ENCODE results near the gene LHPP.

LHPP gene

DNA sequence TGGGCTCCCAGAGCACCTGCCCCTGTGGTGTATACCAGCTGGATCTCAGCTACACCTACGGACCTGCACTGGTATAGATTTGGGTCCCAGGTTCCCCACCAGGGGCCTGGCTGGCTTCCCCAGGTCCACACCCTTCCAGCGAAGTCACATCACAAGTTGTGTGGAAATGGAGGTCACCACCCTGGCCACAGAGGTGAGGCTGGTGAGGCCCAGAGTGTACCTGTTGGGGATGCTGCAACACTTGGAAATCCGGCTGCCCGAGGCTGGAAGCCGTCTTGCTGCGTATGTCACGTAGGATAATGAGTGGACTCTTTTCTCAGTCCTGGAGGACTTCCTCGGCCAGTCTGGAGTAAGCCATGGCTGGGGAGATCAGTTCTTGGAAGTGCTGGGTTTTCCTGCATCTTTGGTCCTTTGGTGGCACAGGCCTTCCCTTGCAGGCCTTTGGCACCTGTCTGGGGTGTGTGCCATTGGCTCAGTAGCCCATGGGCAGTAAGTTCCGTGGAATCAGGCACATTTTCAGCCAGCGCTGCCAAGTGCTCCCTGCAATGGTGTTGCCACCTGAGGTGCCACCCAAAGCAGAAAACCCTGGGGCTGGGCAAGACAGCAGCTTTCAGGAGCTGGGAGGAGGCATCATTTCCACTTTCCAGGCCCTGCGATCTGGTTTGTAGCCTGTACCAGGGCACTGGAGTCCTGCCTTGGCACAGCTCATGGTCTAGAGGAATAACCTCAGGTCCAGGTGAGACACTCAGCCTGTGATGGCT lies 97.9 kb downstream of the LHPP start:
- DNase-seq: no peak

- no peak for DNase-seq
These were observed 98.9 kb downstream of the LHPP start for GRCh38 chr10:124560377-124561105.

- no peak for DNase-seq
These were observed 99.6 kb downstream of the LHPP start for GRCh38 chr10:124561206-124561605.

DNA sequence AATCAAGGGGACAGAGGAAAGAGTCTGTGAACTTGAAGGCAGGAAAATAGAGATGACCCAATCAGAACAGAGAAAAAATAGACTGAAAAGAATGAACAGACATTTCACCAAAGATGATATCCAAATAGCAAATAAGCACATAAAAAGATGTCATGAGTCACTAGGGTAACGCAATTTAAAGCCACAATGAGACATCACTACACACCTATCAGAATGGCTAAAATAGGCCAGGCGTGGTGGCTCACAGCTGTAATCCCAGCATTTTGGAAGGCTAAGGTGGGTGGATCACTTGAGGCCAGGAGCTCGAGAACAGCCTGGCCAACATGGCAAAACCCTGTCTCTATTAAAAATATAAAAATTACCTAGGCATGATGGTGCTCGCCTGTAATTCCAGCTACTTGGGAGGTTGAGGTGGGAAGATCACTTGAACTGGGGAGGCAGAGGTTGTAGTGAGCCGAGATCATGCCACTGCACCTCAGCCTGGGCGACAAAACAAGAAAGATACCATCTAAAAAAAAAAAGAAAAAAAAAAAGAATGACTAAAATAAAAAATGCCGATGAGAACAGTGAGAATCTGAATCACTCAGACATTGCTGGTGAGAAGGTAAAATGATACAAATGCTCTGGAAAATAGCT lies 100.9 kb downstream of the LHPP start:
- DNase-seq: no peak

DNA sequence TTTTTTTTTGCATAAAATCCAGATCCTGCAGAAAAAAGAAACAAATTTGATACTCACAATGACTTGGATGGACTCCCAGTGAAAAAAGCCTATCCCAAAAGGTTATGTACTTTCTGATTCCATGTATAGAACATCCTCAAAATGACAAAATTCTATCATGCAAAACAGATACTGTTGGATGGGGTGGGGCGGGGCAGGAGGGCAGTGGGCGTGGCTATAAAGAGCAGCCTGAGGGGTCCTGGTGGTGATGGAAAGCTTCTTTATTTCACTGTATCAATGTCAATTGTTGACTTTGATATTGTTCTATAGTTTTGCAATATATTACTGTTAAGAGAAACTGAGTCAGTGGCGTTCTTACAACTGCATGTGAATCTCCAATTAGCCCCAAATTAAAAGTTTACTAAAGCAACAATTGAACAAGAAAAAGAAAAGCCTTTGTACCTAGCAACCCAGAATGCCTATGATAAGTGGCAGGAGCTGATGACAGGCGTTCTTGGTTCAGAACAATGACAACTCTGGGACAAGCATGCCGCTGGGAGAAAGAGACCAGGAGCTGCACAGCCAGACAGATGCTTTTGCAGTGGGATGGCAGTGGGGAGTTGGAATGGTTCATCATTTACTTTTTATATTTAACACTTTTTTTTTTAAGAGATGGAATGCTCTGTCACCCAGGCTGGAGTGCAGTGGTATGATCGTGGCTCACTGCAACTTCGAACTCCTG lies 101.9 kb downstream of the LHPP start:
- DNase-seq: no peak

- DNase-seq: no peak
These were observed 103.3 kb downstream of the LHPP start for GRCh38 chr10:124564881-124565280.

DNA sequence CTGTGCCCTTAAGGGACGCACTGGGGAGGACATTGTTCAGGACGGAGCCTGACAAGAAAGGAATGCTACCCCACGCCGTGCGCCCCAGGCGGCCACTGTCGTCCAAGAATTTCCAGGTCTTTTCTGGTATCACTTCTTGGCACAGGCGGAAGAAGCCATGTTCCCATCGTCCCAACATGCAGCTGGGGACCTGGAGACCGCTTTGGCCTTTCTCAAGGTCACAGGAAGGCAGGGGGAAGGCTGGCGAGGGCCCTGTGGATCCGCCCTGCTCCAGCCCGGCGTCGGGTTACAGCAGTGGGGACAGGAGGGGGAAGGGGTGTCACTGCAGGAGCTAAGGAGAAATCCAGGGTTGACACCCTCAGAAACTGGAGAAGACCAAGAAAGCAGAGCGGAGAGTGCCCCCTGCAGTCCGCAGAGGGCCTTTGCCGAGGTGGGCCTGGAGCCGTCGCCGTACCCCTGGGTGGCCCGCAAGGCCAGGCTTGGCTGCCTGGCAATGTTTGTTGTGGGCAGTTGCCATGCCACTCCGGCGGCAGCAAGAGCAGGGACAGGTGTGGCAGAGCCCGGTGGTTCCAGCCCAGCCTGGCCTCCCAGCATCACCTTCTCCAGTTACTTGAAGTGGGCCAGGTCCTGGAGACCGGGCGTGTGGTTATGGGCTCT lies 104.1 kb downstream of the LHPP start:
- peak; percentile 56 for DNase-seq

- DNase-seq: no peak
These were observed 104.7 kb downstream of the LHPP start for GRCh38 chr10:124566222-124566888.

DNA sequence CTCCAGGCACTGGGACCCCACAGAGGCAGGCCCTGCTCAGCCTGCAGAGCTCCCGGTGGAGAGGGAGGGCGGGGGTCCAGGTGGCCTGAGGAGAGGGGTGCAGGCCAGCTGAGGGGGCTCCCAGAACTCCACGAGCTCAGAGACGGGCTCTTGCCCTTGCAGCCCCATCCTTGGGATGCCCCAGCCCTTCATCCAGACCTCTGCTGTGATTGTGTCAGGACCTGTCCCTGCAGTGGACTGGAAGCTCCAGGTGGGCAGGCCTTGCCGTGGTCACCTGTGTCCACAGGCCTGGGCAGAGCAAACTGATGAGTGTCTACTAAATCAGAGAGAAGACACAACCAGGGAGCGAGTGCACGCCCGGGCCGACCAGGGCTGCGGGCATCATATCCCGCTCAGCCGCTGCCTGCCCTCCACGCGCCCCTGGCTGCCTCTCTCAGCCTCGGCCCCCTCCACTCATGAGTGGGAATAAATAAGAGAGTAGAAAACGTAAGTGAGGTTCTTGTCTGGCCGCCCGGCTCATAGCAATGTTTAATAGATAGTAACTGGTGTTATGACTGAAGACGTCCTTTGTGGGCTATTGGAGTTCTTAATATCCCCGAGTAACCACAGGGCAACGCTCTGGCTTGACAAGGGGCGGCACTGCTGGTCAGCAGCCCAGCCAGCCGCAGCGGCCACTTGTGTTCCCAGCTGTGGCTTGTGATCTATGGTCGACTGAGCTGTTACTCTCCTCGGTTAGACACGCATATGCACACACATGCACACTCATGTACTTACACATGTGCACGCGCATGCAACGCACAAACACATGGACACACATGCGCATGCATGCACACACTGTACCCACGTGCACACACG lies 105.6 kb downstream of the LHPP start:
- no peak for DNase-seq

DNA sequence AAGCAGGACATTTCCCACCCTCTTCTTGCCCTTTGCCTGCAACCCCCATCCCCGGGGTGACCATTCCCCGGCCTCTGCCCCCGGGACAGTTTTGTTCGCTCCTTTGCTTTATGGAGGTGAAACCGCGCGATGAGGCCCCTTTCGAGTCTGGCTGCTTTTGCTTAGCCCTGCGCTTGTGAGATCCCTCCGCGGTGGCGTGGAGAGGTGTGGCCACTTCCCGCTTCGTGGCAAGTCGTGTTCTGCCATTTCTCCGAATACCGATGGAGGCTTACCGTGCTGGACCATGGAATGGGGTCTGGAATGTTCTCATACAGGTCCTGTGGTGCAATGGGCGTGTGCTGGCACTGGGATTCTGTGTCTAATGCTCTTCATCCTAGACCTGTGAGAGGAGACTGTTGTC lies 106.7 kb downstream of the LHPP start:
- DNase-seq: no peak

- DNase-seq: no peak
These were observed 107.4 kb downstream of the LHPP start for GRCh38 chr10:124568848-124569622.

DNA sequence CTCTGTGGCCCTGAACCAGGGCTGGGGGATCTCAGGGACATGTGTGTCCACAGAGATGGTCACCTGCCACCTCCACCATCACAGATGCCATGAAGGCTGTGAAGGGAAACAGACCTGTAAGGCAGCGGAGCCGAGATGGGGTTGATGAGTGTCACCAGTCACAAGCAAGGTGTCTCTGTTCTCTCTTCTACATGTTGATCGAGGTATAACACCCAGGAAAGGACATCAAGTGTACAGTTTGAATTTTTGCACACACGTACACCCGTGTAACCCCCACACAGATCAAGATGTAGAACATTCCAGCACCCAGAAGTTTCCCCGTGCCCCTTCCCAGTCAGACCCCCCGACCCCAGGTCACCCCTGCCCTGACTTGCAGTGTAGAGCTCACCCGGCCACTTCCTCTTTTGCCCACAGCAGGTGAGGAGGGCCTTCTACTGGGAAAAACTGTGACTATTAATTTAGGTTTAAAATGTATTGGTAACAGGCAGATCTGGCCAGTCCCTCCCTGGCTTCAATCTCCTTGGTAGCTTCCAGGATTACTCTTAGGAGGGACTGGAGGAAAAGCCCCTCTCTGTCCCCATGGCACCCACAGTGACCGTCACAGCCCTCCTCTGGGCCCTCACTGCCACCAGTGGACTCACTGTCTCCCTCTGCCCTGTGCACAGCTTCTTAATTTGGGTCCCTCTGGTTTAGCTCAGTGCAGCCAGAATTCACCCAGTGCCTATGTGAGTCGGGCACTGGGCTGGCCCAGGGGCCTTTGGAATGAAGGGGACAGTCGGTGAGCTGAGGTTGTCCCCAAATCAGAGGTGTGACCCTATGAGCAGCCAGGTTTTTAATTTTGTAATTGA lies 108.2 kb downstream of the LHPP start:
- no peak for DNase-seq

GRCh38 chr10:124570646-124571045 lies 109.0 kb downstream of the LHPP start:
- no peak for DNase-seq

DNA sequence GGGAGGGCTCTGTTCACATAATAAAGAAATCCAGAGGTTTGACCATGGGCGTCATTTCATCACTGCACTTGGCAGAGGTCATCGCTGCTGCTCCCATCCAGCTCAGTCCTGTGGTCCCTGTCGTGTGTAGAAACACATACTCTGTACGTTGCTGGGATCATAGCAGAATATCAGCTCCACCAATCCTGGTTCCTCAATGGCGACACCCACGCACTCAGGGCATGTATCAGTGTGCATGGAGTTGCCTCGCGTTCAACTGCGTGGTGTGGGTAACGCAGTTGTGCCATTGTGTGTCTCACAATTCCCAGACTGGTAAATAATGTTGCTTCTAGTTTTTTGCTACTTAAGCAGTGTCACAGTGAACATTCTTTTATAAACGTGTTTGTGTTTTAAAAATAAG lies 111.1 kb downstream of the LHPP start:
- DNase-seq: no peak

GRCh38 chr10:124573726-124574455 lies 112.3 kb downstream of the LHPP start:
- DNase-seq: no peak

DNA sequence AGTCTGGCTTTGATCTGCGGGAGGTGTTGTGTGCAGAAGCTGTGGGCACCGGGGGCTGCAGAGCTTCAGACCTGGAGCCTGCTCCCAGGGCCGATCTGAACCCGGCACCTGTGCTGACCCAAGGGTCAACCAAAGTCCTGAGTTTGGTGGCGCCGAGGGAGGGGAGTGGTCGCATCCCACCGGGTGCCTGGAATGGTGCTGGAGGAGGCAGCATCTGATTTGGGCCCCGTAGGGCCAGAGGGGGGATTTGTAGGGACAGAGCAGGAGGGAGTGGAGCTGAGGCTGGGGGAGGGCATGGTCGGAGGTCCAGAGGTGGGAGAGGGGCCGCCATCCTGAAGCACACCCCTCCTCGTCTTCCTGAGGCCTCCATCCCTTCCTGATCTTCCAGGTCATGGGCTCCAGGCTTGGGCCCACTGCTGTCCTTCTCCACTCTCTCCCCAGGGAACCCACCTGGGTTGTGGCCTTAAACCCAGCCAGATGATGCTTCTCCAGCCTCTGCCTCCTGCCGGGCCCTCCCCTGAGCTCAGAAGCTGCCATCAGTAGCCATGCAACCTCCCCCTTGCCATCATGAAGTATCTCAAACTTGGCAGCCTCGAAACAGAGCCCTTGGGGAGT lies 112.9 kb downstream of the LHPP start:
- DNase-seq: no peak

GRCh38 chr10:124575107-124576035 lies 113.7 kb downstream of the LHPP start:
- DNase-seq: no peak
